GM13977 (cell line): ENCODE results near the gene KLHL17.
"Not testable (repeated sequence)": the region's sequence is repeated elsewhere in the genome, so short reads cannot be mapped to it uniquely, and the experiment has no call there.

Experiments
- DNase-seq: peaks from one replicate; pipeline ENCODE4 v3.0.0; 2012; ENCODE audit warnings: low spot score
- in situ Hi-C: fragments of 300-500 bp; cut with MboI; formaldehyde crosslinking; loops from one replicate; pipeline ENCODE4 v1.12.0; 2022; ENCODE audit warnings: low sequenced_read_pairs, low pct_unique_long_range_greater_than_20kb, mixed read lengths, inconsistent platforms; ENCODE audit not compliant: unreplicated experiment
- TF ChIP-seq, protein P1 (sequence below): IDR thresholded peaks from 2 replicates; pipeline ENCODE4 v1.5.1; 2012; ENCODE audit warnings: mild to moderate bottlenecking, control low read depth; ENCODE audit not compliant: insufficient read depth; ENCODE audit errors: extremely low read depth, missing control alignments

KLHL17 gene

DNA sequence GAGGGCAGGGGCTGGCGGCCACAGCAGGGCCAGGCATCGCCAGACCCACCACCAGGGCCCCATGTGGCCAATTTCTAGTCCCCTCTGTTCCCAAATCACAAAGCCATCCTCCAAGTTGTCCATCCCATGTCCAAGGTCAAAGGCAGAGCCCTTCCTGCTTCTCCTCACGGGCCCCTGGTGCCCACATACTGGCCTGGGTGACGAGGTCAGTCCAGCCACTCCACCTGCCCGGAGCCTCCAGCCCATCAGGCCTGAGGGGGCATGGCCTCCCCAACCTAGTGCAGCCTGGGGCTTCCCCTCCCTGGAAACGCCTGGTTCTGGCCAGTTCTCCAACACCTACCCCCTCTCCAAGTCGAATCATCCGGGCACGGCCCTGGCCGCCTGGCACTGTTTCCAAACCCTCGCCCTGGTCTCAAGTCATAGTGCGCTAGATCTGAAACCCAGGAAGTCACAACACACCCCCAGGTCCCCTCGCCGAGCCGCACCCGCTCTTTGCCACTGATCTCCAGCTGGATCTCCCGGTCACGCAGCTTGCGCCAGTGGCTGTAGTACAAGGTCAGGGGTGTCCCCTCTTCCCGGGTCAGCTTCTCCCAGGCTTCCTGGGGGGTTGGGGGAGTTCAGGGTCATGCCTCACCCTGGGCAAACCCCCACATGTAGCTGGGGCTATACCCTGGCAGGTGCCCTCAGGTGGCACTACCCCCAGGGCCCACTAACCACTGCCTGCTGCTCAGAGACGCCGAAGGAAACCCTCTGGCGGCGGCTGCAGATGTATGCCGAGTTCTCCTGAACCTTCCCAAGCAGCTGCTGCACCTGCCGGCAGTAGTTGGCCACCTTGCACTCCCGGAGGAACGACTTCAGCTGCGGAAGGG, 14.5 kb upstream of the KLHL17 start:
- in situ Hi-C loops, result no loop called here
- TF ChIP-seq, protein P1, sequence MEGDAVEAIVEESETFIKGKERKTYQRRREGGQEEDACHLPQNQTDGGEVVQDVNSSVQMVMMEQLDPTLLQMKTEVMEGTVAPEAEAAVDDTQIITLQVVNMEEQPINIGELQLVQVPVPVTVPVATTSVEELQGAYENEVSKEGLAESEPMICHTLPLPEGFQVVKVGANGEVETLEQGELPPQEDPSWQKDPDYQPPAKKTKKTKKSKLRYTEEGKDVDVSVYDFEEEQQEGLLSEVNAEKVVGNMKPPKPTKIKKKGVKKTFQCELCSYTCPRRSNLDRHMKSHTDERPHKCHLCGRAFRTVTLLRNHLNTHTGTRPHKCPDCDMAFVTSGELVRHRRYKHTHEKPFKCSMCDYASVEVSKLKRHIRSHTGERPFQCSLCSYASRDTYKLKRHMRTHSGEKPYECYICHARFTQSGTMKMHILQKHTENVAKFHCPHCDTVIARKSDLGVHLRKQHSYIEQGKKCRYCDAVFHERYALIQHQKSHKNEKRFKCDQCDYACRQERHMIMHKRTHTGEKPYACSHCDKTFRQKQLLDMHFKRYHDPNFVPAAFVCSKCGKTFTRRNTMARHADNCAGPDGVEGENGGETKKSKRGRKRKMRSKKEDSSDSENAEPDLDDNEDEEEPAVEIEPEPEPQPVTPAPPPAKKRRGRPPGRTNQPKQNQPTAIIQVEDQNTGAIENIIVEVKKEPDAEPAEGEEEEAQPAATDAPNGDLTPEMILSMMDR, result no peak
- DNase-seq, result no peak

DNA sequence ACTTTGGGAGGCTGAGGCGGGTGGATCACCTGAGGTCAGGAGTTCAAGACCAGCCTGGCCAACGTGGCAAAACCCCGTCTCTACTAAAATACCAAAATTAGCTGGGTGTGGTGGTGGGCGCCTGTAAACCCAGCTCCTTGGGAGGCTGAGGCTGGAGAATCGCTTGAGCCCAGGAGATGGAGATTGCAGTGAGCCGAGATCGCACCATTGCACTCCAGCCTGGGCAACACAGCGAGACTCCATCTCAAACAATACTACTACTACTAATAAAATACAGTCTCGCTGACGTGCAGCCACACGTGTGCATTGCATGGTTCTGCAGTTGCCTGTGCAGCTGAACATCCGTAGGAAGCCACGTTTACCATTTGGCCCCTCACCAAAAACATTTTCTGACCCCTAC, 13.6 kb upstream of the KLHL17 start:
- in situ Hi-C loops, DNase-seq: not testable (repeated sequence)

DNA sequence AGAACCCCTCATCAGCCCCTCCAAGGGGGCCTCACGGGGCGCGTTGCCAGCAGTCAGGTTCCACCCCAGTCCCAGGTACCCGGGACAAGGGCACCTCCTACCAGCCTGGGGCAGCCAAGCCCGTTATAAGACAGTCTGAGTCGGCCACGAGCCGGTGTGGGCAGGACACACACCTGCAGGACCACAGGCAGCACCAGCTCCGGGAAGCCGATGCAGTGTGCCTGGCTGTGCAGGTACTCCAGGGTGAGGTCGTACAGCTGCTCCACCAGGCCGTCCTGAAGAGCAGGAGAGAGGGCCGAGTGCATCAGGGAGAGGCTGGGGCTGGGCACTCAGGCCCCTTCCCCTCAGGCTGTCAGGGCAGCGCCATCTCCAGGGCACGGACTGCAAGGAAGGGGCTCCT, 12.4 kb upstream of the KLHL17 start:
- in situ Hi-C loops, result no loop called here
- no peak for DNase-seq
- TF ChIP-seq, protein P1, result no peak

DNA sequence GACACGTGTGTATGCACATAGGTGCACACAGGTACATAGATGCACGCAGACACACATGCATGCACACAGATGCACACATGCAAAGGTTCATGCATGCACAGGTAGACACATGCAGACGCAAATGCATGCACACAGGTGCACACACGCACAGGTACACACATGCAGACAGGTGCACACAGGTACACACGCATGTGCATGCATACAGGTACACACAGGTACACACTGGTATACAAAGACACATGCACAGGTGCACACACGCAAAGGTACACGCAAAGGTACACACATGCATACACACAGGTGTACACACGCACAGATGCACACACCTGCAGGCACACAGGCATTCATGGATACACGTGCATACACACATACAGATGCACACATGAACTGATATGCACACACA, 10.1 kb upstream of the KLHL17 start:
- no peak for DNase-seq
- TF ChIP-seq, protein P1, result no peak
- in situ Hi-C loops, result no loop called here

DNA sequence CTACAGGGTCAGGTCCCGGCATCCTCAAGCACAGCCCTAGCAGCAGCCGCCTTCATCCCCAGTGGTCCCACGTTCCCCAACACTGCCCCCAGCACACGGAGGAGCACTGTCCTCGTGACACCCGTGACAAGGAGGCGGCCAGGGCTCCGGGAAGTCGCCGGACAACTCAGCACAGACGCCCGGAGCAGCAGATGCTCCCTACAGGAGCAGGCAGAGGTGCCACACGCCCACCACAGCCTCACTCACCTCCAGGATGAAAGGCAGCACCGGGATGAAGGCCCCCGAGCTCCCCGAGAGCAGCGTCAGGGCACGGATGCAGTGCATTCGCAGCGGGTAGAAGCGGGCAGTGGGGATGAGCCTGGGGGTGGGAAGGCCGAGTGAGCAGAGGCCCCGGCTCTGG, 9.5 kb upstream of the KLHL17 start:
- no peak for DNase-seq
- TF ChIP-seq, protein P1, result no peak
- in situ Hi-C loops, result no loop called here

DNA sequence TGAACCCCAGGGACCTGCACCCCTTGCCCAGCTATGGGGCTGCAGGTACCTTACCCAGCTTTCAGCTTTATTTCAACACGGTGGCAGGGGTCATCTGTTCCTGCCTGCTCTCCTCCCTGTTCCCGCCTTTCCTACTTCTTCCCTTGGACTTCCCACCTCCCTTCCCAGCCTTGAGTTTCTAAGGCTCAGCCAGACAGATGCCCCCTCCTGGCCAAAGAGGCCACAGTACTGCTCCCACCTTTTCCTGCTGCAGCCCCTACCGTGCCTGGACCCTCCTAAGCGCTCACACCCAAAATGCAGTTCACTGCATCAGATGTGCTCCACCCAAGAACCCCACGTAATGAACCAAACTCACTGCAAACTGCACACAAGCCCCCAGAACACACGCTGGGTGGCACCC, 9.0 kb upstream of the KLHL17 start:
- TF ChIP-seq, protein P1, result peak; percentile 6
- DNase-seq, result no peak
- in situ Hi-C loops, result no loop called here

DNA sequence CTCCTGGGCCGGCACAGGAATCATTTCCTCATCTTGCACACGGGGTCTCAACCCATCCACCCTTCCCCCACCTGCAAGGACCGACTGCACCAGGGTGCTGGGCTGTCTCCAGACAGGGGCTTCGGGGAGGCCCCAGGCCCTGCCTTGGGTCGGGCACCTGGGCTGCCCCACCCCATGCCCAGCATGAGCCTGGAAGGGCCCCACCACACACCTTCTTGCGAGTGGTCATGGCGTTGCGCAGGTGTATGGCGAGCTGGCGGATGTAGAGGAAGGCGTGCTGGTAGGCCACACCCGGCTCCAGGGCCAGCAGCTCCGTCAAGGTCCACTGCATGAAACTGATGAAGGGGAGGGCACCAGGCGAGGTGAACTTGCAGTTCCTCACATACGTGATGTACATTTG, 8.2 kb upstream of the KLHL17 start:
- TF ChIP-seq, protein P1, result no peak
- in situ Hi-C loops, result no loop called here
- DNase-seq, result no peak
